CD4-positive, alpha-beta T cell treated with Interleukin-6 for 4 hours (primary cell): ENCODE measurements around the gene PTX4.
A peak's percentile ranks its signal among the peaks of the same experiment; 100 is the strongest.

Experiments used
- DNase-seq: peaks from one replicate; pipeline ENCODE4 v3.0.0-alpha.2; 2020; ENCODE audit warnings: mixed read lengths

Gene PTX4

DNA sequence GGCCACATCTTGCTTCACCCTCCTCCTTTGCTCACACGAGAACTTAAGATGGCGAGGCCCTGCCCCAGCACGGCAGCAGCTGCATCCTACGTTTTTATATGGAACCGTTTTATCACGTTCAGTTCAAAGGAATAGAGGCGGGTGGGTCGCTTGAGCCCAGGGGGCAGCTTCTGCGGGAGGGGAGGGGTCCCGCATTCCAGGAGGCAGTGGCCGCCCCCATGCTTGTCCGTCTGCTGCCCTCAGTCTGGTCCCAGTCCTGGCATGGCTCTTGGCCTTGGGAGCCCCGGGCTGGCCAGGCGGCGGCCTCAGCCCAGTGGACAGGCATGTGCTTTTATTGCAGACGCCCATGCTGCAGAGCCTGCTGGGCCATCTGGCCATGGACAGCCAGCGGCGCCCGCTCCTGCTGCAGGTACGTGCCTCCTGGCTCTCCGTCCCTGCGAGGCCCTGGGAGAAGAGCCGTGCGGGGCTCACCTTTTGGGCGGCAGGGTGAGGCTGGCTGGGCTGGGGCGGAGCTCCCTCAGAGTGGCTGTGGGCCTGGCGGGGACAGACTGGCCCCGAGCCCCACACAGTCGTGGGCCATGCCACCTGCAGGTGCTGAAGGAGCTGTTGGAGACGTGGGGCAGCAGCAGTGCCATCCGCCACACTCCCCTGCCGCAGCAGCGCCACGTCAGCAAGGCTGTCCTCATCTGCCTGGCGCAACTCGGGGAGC, 11.2 kb upstream of the PTX4 start:
- no peak for DNase-seq

DNA sequence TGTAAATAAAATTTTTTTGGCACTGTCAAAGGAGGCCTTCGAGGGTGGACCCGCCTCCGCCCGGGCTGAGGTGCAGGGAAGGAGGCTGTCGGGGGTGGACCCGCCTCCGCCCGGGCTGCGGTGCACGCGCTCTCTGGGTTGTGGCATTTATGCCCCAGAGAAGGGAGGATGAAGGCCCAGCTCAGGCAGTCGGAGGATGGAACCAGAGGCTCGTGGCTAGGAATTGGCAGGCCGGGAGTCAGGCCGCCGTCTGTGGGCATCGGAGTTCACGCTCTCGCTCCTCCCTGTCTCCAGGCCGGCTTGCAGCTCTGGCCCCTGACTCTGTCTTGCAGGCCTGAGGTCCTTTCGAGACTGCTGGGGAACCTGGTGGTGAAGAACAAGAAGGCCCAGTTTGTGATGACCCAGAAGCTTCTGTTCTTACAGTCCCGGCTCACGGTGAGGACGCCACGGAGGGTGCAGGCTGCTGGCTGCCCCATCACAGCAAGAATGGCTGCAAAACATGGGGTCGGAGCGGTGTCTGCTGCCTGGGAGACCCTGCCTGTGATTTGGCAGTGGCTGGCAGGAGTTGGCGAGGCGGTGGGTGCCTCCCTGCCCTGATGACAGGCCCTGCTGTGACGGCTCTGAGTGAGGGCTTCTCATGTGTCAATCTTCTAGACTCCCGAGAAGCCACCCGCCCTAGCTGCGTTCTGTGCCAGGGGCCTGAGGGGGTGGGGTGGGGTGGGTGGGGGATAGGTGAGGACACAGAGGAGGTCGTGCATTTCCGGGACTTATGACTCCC, 10.3 kb upstream of the PTX4 start:
- DNase-seq = no peak

DNA sequence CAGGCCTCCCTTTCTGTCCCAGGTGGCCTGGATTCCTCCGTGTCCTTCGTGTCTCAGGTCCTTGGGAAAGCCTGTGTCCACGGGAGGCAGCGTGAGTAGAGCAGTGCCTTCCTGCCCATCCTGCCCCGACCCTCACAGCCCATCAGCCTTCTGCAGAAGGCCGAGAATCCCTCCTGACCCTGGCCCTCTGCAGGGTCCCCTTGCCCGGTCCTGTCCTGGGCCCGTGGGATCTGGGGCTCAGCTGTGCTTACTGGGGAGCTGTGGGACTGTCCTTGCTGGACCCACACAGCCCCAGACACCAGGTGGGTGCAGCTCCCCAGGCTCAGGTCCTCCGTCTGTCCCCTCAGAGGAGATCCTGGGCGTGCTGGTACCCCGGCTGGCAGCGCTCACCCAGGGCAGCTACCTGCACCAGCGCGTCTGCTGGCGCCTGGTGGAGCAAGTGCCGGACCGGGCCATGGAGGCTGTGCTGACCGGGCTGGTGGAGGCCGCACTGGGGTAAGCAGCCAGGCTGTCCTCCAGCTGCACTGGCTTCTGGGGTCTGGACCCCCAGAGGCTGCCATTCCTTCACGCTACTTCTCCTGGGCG, 8.4 kb upstream of the PTX4 start:
- no peak for DNase-seq

DNA sequence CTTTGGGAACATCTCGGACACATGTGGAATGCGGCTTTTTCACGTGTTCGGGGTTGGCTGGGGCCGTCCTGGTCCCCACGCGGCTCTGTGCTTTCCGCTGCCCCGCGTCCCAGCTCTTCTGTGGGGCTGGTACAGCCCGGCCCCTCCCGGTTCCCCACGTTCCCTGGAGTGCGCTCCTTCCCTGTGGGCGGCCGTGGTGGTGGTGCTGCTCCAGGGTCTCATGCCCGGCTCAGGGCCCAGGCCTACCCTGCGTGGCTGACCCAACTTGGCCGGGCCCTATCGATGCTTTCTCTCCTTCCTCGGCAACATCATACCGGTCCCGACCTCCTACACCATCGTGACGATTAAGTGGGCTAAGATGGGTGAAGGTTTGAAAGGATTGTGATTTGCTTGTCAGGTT, 7.7 kb upstream of the PTX4 start:
- no peak for DNase-seq

DNA sequence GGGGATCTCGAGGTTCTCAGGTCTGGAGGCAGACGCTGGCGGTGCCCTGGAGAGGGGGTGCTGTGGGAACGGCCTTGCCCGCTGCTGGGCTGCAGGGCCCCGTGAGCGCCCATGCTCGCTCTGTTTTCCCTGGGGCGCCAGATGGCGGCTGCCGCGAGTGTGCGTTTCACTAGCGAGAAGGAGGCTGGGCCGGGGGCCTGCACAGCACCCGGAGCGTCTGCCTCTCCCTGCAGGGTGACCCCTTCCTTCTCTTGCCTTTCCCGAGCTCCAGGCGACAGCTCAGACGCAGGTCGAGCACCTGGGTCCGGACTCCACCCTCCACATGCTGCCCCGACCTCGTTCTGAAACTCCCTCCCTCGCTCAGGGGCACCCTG, 7.1 kb upstream of the PTX4 start:
- no peak for DNase-seq

DNA sequence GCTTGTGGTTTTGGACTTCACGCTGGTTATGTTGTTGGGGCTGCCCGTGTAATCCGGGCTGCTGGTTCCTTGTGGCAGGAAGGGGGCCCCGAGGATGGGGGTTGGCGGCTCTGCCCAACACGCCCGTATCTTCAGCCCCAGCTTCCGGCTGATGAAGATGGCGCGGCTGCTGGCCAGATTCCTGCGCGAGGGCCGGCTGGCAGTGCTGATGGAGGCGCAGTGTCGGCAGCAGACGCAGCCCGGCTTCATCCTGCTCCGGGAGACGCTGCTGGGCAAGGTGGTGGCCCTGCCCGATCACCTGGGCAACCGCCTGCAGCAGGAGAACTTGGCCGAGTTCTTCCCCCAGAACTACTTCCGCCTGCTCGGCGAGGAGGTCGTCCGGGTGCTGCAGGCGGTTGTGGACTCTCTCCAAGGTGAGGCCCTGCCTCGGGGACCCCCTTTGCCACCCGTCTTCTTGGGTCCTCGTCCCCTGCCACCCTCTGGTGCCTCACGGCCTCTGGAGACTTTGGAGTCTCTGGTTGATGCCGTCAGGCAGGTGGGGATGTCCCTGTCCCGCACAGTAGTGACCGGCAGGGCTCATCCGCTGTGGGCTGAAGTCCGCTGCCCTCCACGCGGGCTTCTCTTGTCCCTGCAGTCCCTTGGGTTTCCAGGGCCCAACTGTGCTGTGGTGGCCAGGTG, 6.6 kb upstream of the PTX4 start:
- DNase-seq = no peak

DNA sequence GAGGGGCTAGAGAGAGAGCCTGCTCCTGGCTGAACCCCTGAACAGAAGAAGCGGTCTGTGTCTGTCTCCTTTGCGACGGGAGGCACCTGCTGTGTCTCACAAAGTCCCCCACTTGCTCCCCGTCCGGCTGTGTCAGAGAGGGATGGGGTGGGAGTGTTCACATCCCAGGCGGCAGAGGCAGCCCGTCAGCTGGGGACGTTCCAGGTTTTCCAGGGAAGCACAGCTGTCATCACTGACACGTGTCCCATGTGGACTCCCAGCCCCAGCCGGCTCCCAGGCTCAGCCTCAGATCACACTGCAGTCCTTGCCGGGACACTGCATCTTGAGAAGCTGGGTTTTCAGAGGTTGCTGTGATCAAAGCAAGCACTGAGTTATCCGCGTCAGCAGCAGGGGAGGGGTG, 6.0 kb upstream of the PTX4 start:
- no peak for DNase-seq

DNA sequence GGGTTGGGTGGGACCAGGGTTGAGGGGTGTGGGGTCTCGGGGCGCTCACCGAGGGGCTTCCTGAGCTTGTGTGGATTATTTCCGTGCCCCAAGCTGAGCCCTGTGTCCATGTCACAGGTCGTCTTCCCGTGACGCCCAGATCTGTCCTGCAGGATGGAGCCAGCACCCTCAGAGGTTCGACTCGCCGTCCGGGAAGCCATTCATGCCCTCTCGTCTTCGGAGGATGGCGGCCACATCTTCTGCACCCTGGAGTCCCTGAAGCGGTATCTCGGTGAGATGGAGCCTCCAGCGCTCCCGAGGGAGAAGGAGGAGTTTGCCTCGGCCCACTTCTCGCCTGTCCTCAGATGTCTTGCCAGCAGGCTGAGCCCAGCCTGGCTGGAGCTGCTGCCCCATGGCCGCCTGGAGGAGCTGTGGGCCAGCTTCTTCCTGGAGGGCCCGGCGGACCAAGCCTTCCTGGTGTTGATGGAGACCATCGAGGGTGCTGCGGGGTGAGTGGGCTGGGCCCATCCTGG, 5.4 kb upstream of the PTX4 start:
- no peak for DNase-seq

DNA sequence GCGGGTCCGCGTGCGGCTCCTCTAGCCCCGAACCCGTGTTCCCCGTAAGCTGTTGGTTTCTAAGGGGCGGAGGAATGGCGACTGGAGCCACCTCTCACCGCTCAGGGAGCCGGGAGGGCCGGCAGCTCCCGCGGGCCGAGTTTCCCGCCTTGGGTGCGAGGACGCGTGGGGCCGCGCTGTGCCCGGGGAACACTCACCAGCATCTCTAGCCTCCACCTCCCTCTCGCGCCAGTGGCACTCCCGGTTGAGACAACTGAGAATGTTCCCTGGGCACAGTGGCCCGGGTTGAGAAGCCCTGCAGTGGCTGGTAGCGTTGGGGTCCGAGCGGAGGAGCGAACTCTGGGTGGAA, 5.0 kb upstream of the PTX4 start:
- no peak for DNase-seq

DNA sequence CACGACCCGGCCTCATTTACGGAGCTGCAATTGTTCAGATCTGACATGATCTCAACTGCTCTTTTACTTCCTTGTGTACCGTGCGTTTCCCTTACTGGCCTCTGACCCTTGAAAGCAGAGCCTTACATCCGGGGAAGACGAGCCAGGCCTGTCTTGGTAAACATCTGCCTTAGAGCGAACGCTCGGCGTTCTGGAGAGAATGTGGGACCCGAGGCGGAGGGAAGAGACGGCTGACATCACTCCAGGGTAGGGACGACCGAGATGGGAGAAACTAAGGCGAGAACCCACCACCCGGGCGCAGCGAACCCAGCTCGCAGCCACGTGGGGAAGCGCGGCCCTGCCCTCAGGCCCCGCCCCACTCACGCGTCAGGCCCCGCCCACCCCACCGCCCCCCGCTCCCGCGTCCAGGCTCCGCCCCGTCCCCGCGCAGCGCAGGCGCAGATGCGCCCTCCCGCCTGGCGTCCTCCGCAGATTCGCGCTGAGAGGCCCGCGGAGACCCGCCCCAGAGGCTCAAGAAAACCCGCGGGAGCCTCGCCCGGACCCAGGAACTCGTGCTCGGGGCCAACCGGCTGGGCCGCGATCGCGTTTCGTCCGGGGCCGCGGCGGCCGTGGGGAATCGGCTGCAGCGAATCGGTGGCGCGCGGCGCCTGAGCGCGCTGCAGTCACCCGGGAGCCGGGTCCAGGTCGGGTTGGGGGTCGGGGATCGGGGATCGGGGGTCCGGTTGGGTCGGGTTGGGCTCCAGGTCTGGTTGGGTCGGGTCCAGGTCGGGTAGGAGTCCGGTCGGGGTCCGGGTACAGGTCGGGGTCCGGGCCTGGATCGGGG, 4.4 kb upstream of the PTX4 start, which contains the start of gene TELO2:
TSS of gene TELO2 (plus strand) at position 438 of the 823 bp plus-strand sequence. CDS start 922 bp downstream, outside the sequence.
- peak; percentile 92 for DNase-seq

DNA sequence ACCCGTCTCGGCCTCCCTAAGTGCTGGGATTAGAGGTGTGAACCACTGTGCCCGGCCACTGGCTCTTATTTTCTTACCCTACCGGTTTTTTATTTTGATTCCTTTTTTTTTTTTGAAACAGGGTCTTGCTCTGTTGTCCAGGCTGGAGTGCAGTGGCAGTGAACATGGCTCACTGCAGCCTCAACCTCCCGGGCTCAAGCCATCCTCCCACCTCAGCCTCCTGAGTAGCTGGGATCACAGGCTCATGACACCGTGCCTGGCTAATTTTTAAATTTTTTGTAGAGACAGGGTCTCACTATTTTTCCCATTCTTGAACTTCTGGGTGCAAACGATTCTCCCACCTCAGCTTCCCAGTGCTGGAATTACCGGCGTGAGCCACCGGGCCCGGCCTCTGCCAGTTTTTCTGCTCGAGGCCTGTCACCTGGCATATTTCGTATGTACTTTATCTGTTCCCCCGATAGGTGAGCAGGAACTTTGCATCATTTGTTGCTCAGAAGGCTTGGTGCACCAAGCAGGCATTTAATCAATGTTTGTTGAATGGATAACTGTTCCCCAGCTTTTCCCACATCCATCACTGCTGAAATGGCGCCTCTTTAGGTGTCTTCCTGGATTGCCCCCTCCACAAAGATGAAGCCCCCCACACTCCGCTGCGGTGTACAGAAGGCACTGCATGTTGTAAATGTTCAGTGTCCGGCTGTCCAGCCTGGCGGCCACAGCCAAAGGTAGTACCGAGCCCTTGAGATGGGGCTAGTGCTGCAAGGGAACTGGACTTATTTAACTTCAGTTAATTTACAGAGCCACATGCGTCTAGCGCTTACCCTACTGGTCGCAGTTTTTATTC, 3.6 kb upstream of the PTX4 start:
- DNase-seq = no peak

DNA sequence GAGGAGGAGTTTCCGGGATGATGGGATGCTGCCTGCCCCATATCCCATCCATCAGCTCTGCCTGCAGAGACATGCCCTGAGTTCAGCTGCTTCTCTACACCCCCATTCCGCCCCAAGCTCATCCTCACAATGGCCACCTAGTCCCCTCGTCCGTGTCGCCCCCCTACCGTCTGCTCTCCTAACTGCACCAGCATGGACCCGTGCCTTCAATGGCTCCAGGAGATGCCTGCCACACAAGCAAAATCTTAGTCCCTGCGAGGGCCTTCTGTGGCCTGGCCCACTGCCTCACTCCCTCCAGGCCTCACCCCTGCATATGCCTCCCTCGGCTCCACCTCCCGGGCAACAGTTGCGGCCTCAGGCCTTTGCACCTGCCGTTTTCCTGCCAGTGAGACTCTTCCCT, 2.6 kb upstream of the PTX4 start:
- DNase-seq = no peak

DNA sequence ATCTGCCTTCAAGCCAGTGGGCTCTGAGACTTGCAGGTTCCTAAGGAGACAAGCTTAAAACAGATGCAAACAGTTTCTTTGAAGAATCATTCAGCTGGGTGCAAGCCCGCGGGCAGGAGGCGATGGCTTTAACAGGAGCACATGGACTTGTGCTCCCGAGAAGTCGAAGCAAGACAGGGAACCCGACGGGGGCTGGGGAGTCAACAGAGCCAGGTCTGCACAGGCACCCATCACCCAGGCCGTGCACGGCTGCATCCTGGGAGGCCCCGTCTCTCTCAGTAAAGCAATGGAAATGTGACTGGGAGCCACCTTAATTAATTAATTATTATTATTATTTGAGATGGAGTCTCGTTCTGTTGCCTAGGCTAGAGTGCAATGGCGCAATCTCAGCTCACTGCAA, 333 bp upstream of the PTX4 start:
- no peak for DNase-seq

DNA sequence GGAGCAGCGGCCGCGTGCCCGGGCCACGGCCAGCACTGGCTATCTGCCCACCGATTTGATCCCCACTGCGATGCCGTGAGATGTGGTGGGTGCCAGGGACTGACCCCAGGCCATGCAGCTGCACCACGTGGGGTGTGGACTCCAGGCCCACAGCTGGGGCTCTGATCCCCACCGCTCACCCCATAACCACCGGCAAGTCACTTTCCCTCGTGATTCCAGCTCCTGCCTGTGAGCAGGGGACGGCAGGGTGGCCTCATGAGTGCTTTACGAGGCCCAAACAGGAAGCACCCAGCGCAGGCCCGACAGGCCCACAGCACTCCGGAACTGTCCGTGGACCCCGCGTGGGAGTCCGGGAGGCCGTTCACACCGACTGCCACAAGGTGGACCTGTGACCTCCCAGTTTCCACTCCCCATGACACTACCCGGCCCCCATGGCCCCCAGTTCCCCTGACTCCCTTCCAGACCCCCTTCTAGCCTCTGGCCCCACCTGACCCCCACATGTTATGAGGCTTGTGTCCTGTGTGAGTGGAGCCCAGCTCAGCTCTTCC, 616 bp downstream of the PTX4 start:
- DNase-seq = no peak

DNA sequence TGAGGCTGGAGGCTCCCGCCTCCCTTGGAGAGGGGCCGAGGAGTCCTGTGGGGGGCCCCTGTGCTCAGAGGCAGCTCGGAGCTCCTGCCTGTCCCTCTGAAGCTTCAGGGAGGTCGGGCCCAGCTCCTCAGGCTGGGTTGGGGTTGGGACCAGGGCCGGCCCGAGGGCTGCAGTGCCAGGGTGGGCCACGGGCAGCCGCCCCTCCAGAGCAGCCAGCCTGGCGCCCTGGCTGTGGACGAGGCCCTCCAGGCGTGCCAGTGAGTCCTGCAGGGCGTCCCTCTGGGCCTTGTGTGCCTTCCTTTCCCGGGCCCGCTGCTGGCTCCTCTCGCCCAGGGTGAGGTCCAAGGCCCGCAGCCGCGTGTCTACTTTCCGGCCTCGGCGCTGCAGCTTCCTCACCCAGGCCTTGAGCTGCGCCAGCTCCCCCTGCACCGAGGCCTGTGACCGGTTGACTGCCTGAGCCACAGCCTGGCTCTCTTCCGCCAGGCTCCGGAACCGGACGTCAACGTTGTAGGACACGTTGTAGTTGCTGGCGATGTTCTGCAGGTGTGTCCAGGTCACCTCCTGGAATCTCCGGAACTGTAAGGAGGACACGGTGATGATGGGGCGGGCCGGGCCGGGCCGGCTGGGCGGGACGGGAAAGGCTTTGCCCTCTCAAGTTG, 1.2 kb downstream of the PTX4 start:
- no peak for DNase-seq

DNA sequence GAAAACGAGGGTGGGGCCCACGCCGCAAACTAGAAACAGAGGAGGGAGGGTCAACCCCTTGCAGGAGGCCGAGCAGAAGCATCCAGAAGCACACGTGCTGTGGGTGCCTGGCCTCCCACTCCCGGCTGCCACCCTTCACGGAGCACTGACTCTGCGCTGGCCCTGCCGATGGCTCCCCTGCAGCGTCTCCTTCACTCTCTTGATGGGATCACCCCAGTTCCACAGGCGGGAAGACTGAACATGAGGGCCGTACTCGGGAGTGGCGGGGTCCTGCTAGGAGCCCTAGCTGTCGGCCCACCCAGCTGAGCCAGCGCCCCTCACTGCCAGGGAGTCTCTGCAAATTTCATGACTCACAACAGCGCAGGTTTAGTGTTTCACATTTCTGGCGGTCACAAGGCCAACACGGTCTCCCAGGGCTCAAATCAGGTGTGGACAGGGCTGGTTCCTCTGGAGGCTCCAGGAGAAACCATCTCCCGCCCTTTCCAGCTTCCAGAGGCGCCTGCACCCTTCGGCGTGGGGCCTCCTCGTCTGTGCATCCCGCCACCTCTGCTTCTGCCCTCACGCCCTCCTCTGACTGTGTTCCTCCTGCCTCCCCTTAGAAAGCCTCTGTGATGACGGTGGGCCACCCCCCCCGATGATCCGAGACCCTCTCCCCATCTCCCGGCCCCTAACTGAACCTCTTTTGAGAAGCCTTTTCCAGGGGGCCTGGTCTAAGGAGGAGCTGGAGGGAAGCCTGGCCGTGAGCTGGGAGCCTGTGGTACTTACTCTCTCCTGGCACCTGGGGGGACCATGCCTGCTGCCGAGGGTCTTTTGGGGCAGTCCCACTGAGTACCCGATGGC, 2.0 kb downstream of the PTX4 start:
- DNase-seq = no peak

DNA sequence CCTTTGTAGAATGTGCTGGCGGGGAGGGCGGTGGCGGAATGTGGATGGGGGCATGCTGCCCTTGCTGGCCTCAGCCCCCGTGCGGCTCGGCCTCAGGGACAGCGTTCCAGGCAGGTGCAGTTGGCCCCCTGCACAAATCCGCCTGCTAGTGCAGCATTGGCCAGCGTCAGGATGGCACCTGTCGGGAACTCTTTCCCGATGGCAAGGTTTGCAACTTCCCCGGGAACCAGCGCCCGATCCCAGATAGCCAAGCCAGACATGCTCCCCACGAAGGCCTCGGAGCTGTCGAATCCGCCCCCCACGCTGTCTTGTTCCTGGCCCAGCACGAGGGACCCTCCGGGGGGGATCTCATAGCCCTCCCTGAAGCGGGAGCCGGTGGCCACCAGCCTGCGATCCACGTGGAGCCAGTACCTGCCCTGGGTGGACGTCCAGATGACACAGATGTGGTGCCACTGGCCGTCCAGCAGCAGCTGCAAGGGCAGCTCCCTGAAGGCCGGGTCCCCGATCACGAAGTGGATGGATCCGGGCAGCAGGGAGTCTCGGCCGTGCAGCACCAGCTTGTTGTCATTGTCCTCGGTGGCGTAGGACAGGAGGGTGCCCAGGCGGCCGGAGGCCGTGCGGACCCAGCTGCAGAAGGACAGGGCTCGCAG, 2.8 kb downstream of the PTX4 start:
- DNase-seq = no peak

DNA sequence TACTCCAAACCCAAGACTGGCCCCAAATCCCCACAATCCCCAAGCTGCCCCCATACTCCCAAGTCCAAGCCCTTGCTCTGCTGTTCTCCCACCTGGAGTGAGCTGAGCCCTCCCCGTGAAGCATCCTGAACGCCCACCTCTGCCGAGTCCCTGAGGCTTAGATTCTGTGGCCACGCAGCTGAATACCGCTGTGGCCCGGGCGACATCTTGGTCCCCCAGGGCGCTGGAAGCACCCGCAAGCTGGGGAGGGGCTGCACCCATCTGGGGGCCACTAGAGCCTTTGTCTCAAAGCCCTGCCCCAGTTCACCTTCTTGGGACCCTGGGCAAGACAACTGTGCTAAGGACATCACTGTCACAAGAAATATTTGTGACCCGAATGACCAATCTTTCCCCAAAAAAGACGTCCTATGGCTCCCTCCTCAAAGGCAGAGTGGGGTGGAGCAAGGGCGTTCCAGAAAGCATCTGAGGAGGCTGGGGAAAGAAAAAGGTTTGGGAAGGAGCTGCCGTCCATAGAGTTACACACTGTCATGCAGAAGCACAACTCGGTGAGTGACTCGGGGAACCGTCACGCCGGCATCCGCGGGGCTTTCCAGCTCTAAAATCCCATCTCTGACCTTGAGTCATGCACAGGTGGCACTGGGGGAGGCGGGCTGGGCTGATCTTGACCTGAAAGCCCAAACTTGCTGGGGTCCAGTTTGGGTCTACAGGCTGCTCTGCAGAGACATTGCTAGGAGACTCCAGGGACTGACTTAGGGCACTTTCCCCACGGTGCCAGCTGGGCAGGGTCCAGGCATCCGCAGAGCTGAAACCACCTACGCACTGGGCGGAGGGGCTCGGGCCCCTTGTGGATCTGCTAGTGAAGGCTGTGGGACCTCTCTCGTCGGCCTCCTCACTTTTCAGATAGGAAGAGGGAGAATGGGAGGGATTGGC, 6.6 kb downstream of the PTX4 start:
- no peak for DNase-seq
